CD1c-positive myeloid dendritic cell (primary cell): ENCODE results near the gene ABHD12.
A peak's percentile ranks its signal among the peaks of the same experiment; 100 is the strongest.

Experiments
- DNase-seq: peaks from one replicate; pipeline ENCODE4 v3.0.0-alpha.2; 2016; ENCODE audit errors: extremely low spot score

ABHD12 gene

GRCh38 chr20:25257130-25257529 is 133.5 kb downstream of the ABHD12 start:
- DNase-seq = no peak

DNA sequence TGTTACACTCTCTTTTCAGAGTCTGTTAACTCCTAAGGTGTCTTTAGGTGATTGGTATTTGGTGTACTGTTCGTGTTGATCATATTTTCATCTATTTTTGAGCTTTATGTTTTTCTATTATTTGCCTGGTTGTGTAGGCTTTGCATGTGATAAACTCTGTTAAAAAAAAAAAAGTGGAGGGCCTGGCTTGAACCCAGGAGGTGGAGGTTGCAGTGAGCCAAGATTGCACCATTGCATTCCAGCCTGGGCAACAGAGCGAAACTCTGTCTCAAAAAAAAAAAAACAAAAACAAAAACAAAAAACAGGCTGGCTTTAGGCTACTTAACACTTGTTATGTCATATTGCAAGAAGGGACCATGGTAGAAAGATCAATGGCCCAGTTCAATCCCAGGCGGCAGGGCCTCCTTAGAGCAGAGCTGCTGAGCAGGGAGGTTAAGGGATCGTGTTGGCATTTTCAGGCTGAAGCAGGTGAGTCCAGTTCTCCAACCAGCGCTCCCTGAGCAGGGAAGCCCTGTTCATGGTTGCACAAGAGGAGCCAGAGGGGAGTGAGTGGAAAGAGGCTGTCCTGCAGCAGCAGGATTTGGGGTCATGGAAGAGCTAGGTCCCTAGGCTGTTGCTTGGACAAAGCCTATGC is 134.3 kb downstream of the ABHD12 start:
- no peak for DNase-seq

DNA sequence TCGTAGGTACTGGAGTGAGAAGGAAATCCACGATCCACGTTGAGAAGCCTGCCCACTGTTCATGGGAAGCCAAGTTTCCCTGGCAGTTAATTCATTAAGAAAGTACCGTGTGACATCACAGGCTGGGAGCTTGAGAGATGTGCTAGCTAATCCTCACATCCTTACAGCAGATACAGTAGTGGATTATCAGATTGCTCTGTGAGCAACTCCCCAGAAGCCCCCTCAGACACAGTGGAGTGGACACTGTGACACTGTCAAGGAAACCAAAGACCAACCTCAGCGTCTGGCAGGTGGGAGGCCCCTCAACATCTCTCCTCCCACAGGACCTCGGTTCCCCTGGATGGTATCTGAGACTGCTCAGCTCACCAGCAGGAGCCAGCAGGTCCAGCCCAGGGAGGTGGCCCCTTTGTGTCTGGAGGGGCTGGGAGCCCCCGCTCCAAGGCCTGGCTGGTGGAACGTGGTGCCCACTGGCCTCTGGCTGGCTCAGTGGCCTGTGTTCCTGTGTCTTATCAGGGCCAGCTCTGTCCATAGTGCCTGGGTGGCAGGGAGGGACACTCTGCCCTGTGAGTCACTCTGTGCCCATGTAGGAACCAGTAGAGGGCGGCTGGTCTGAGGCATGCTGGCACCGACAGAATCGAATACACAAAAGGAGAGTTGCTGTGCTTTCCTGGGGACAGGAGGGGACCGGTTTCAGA is 135.5 kb downstream of the ABHD12 start:
- peak; percentile 22 for DNase-seq

GRCh38 chr20:25254571-25254970 is 136.1 kb downstream of the ABHD12 start:
- DNase-seq = no peak

- DNase-seq = peak; percentile 61
Measured at GRCh38 chr20:25253606-25254275, 136.9 kb downstream of the ABHD12 start.

- no peak for DNase-seq
Measured at GRCh38 chr20:25252686-25253421, 137.8 kb downstream of the ABHD12 start.

- DNase-seq = no peak
Measured at GRCh38 chr20:25252230-25252651, 138.4 kb downstream of the ABHD12 start.

DNA sequence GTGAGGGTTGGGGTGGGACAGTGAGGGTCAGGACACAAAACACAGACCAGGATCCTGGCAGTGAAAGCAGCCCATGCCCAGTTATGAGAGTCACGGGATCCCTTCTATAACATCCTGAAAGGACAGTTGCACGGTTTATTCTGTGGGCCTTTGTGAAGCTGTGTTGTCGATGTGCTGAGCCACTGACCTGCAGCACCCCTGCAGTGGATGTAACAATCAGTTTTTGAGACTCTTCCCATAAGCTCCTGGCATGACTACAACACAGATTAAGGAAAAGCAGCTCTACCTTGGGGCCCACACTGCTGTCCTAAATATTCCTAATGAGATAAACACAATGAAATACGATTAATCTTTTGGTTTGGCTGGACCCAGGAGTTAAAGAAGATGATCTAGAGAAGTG is 139.1 kb downstream of the ABHD12 start:
- DNase-seq = no peak

GRCh38 chr20:25251019-25251418 is 139.6 kb downstream of the ABHD12 start:
- DNase-seq = no peak

DNA sequence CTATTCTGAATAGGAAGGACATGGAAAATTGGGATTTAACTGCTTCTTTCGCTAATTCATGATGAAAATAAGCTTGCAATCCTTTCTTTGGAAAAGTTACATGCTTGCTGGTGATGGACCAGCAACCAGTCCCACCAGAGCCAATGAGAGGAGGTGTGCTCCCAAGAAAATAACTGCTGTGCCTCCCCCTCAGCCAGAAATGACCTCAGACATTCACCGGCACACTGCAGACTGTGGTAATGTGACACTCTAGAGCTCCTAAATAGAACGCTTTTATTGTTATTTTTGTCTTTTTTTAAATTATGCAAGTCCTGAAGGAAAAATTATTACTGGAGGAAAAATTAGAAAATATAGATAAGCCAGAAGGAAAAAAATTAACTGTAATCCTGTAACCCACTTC is 140.1 kb downstream of the ABHD12 start:
- no peak for DNase-seq
